Subcutaneous adipose tissue (tissue), 4 donors: ENCODE results near the gene PRODH. TPM values are rescaled to one million over a fixed set of nuclear protein-coding genes. Genes with fewer than 3 reads are reported as not detected.

Source experiments
- CTCF ChIP-seq: fragments of 450-650 bp; IDR thresholded peaks from one replicate; pipeline ENCODE4 v1.5.1; 2016; ENCODE audit warnings: low read depth, mild to moderate bottlenecking, control low read depth, antibody characterized with exemption, moderate library complexity
- total RNA-seq, 4 donors: library from RNA; depleted of rRNA; stranded (reverse); fragments of >200 nt; gene quantifications; one replicate each; pipeline ENCODE4 v1.1.0, GENCODE V29; 2016

Gene PRODH
- total RNA-seq, 4 donors from 2014 or later: 2.2 to 106 (median 16.4) TPM

DNA sequence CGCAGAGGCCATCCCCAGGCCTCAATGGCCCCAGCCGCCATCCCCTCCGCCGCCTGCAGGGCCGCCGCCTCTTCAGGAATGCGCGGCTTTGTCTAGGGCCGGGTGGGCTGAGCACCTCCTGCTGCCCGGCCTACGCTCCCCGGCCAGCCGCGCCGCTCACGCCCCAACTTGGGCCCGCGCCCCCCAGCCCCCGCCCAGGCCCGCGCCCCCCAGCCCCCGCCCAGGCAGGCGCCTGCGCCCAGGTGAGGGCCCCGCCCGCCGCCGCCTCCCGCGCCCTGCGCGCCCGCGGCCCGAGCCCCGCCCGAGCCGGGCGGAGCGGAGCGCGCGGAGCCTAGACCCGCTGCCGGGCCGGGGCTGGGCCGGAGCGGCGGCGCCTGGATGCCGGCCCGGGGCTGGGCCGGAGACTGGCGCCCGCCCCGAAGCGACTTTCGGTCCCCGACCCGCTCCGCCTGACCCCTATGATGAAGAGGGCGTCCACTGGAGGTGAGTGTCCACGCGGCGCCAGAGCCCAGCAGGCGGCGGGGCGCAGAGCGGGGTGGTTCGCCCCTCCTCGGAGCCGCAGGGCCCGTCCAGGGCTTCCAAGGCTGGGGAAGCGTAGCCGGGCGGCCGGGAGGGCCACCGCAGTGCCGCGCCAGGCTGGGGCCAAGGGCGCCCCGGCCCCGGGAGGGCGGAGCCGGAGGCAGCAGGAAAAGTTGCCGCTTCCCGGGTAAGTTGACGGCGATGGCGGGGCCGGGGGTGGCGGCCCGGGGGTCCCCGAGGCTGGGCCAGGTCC is 34.3 kb upstream of the PRODH start:
- no peak for TF ChIP-seq CTCF

DNA sequence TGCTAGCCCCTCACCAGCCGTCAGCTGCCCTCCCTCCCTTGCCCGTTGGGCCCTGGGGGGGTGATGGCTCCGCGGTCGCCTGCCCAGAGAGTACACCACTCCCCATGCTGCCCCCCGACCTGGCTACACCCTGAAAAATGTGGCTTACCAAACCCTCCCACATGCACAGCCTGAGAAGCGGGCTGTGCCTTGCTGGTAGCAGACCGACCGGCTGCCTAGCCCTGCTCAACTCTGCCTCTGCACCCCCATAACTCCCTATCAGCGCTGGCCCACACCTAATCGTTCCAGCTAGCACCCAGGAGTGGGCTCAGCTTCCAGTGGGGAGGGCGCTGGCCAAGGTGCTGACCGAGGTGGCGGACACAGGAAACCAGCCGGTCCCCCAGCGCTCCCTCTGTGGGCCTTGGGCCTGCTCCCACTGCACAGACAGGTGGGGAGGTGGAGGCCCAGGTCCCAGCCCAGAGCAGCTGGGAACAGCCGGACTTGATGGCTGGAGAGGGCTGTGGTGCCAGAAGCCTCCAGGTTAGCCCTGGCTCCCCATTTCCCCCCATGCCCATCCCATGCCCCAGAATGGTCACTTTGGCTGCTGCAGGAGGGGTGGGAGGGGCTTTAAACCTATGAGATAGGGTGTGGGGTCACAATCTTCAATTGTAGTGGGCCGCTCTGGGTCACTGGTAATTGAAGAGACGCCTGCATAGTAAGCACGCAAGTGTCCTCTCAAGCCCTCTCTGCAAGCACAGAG is 32.1 kb upstream of the PRODH start:
- TF ChIP-seq CTCF: no peak

DNA sequence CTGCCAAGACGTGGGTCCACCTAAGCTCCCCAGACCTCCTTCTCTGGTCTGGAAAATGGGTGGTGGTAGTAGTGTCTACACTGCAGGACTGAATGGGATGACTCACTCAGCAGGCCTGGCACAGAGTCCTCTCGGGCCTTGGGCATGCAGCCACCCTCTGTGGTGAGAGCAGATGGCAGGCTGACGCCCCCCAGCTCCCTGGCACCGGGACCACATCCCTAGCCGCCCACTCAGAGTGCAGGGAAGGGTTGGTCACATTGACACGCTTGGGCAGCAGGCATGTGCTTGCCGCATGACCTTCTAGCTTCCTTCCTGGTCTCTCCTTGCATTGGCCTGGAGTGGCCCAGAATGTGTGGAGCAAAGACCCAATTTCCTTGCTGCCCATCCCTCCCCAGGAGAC is 30.7 kb upstream of the PRODH start:
- TF ChIP-seq CTCF: no peak

- TF ChIP-seq CTCF: no peak
Measured at GRCh38 chr22:18965526-18966421, 29.7 kb upstream of the PRODH start.

DNA sequence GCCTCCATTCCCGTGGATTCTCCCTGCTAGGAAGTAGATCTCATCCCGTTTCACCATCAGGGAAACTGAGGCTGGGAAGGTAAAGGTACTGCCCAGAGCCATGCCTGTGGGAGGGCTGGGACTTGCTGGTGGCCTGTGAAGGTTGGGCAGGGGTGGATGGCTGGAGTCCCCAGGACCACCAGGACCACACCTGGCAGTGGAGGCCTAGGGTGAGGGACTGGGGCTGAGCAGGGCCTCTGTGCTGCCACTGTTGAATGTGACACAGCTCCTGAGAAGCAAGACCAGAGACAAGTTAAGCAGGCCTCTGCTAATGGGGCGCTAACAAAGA is 26.2 kb upstream of the PRODH start:
- no peak for TF ChIP-seq CTCF

DNA sequence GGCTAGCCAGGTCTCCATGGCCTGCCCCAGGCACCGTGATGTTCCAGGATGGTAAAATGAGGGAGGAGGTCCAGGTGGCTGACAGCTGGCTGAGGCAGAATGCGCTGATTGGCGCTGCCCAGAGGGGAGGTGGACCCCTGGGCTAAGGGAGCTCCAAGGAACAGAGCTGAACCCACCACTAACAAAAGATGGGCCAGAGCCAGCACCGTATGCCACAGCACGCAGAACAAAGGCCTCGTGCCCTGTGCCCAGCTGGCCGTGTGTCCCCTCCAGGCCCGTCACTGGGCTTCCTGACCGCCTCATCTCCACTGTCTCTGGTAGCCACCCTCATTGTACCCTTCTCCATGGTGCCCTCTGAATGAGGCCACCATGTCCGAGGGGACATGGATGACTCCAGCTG is 19.6 kb upstream of the PRODH start:
- TF ChIP-seq CTCF: no peak

GRCh38 chr22:18954990-18955571 is 19.0 kb upstream of the PRODH start:
- TF ChIP-seq CTCF: no peak
